Parathyroid adenoma (tissue), 2 donors: ENCODE results near the gene TBCD.

Source experiments
- H2AFZ ChIP-seq: fragments of 300-600 bp; sonication (generic); one replicate; pipeline ENCODE4 v1.7.0; 2017; ENCODE audit warnings: antibody characterized with exemption, mild to moderate bottlenecking
- H3K27ac ChIP-seq: fragments of 300-600 bp; sonication (generic); one replicate; pipeline ENCODE4 v1.7.0; 2017
- H3K27me3 ChIP-seq: fragments of 300-600 bp; sonication (generic); one replicate; pipeline ENCODE4 v1.7.0; 2017; ENCODE audit warnings: low read length; ENCODE audit not compliant: control insufficient read depth, insufficient read depth
- H3K36me3 ChIP-seq: fragments of 300-600 bp; sonication (generic); one replicate; pipeline ENCODE4 v1.7.0; 2017; ENCODE audit warnings: low read length; ENCODE audit not compliant: control insufficient read depth, insufficient read depth
- H3K4me1 ChIP-seq: fragments of 300-600 bp; sonication (generic); one replicate; pipeline ENCODE4 v1.7.0; 2017; ENCODE audit warnings: control low read depth
- H3K4me2 ChIP-seq: fragments of 300-600 bp; sonication (generic); one replicate; pipeline ENCODE4 v1.7.0; 2017; ENCODE audit warnings: low read length
- H3K4me3 ChIP-seq: fragments of 300-600 bp; sonication (generic); one replicate; pipeline ENCODE4 v1.7.0; 2017; ENCODE audit warnings: low read depth, low read length
- H3K79me2 ChIP-seq: fragments of 300-600 bp; sonication (generic); one replicate; pipeline ENCODE4 v1.7.0; 2017; ENCODE audit warnings: control low read depth
- H3K9ac ChIP-seq: fragments of 300-600 bp; sonication (generic); one replicate; pipeline ENCODE4 v1.7.0; 2017; ENCODE audit warnings: mild to moderate bottlenecking
- H3K9me3 ChIP-seq: fragments of 300-600 bp; sonication (generic); one replicate; pipeline ENCODE4 v1.7.0; 2017; ENCODE audit warnings: low read length; ENCODE audit not compliant: control insufficient read depth
- CTCF ChIP-seq: fragments of 300-600 bp; sonication (generic); IDR thresholded peaks from one replicate; pipeline ENCODE4 v1.7.0; 2017; ENCODE audit warnings: antibody characterized with exemption, mild to moderate bottlenecking
- donor health status: primary hyperparathyroidism.

TBCD gene

GRCh38 chr17:82826956-82827355 lies 75.1 kb downstream of the TBCD start:
- H3K4me1 ChIP-seq: no peaks in the 10 kb centered on the region
- H3K79me2 ChIP-seq: peaks cover 20% of the 10 kb centered on the region
- H3K9me3 ChIP-seq: no peaks in the 10 kb centered on the region
- TF ChIP-seq CTCF: no peak
- H3K4me2 ChIP-seq: no peak overlapping the region
- H3K36me3 ChIP-seq: no peaks in the 10 kb centered on the region
- no peak overlapping the region for H2AFZ ChIP-seq
- H3K4me3 ChIP-seq: no peak overlapping the region
- H3K9ac ChIP-seq: no peak overlapping the region
- H3K27me3 ChIP-seq: no peaks in the 10 kb centered on the region
- no peak overlapping the region for H3K27ac ChIP-seq

- no peak for TF ChIP-seq CTCF
- no peak overlapping the region for H3K27ac ChIP-seq
- H3K4me1 ChIP-seq: no peaks in the 10 kb centered on the region
- H3K36me3 ChIP-seq: no peaks in the 10 kb centered on the region
- H3K9ac ChIP-seq: no peak overlapping the region
- H3K79me2 ChIP-seq: peaks cover 23% of the 10 kb centered on the region
- H3K27me3 ChIP-seq: no peaks in the 10 kb centered on the region
- H3K4me2 ChIP-seq: no peak overlapping the region
- H2AFZ ChIP-seq: no peak overlapping the region
- no peaks in the 10 kb centered on the region for H3K9me3 ChIP-seq
- no peak overlapping the region for H3K4me3 ChIP-seq
Observed at GRCh38 chr17:82828875-82829487, 77.1 kb downstream of the TBCD start.

- Histone ChIP-seq H3K4me3 (no peak overlapping the region), H3K79me2 (peaks cover 23% of the 10 kb centered on the region), H3K9ac (no peak overlapping the region), H2AFZ (no peak overlapping the region), H3K27me3 (no peaks in the 10 kb centered on the region), H3K27ac (no peak overlapping the region), H3K9me3 (no peaks in the 10 kb centered on the region), H3K4me2 (no peak overlapping the region), H3K36me3 (no peaks in the 10 kb centered on the region), H3K4me1 (no peaks in the 10 kb centered on the region)
- no peak for TF ChIP-seq CTCF
Observed at GRCh38 chr17:82830249-82830661, 78.4 kb downstream of the TBCD start.

GRCh38 chr17:82831041-82831817 lies 79.4 kb downstream of the TBCD start:
- no peaks in the 10 kb centered on the region for H3K9me3 ChIP-seq
- no peak overlapping the region for H3K4me3 ChIP-seq
- no peak overlapping the region for H3K27ac ChIP-seq
- no peaks in the 10 kb centered on the region for H3K27me3 ChIP-seq
- no peak overlapping the region for H3K9ac ChIP-seq
- no peaks in the 10 kb centered on the region for H3K4me1 ChIP-seq
- no peaks in the 10 kb centered on the region for H3K36me3 ChIP-seq
- H2AFZ ChIP-seq: no peak overlapping the region
- H3K4me2 ChIP-seq: no peak overlapping the region
- no peak for TF ChIP-seq CTCF
- peaks cover 23% of the 10 kb centered on the region for H3K79me2 ChIP-seq
